ENCODE data around the gene SEC11C. TPM values are rescaled to one million over a fixed set of nuclear protein-coding genes. Genes with fewer than 3 reads are reported as not detected.

The SEC11C gene
- total and polyA plus RNA-seq, 2 of the 8 experiments (the other 6 are each of a cell fraction or from before 2014, with no cell fraction given): 27.1 to 59.3 TPM

DNA sequence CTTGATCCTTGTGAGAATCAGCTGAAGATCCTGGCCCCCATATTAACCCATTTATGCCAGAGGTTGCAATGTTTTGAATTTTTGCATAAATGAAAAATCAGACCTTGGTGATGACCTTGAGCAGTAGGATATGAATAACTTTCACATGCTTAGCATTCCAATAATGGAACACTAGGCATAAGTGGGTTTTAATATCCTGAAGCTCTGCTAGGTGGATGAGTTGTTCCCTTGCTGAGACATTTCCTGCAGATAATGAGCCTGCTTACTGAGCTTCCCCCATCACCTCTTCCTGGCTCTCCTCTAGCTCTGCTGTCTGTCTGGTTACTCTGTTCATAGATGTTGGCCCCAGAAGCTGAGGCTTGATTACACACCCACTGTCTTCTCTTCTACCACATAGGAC, 25.5 kb upstream of the SEC11C start (continued):
- TF ChIP-seq, protein P1, sequence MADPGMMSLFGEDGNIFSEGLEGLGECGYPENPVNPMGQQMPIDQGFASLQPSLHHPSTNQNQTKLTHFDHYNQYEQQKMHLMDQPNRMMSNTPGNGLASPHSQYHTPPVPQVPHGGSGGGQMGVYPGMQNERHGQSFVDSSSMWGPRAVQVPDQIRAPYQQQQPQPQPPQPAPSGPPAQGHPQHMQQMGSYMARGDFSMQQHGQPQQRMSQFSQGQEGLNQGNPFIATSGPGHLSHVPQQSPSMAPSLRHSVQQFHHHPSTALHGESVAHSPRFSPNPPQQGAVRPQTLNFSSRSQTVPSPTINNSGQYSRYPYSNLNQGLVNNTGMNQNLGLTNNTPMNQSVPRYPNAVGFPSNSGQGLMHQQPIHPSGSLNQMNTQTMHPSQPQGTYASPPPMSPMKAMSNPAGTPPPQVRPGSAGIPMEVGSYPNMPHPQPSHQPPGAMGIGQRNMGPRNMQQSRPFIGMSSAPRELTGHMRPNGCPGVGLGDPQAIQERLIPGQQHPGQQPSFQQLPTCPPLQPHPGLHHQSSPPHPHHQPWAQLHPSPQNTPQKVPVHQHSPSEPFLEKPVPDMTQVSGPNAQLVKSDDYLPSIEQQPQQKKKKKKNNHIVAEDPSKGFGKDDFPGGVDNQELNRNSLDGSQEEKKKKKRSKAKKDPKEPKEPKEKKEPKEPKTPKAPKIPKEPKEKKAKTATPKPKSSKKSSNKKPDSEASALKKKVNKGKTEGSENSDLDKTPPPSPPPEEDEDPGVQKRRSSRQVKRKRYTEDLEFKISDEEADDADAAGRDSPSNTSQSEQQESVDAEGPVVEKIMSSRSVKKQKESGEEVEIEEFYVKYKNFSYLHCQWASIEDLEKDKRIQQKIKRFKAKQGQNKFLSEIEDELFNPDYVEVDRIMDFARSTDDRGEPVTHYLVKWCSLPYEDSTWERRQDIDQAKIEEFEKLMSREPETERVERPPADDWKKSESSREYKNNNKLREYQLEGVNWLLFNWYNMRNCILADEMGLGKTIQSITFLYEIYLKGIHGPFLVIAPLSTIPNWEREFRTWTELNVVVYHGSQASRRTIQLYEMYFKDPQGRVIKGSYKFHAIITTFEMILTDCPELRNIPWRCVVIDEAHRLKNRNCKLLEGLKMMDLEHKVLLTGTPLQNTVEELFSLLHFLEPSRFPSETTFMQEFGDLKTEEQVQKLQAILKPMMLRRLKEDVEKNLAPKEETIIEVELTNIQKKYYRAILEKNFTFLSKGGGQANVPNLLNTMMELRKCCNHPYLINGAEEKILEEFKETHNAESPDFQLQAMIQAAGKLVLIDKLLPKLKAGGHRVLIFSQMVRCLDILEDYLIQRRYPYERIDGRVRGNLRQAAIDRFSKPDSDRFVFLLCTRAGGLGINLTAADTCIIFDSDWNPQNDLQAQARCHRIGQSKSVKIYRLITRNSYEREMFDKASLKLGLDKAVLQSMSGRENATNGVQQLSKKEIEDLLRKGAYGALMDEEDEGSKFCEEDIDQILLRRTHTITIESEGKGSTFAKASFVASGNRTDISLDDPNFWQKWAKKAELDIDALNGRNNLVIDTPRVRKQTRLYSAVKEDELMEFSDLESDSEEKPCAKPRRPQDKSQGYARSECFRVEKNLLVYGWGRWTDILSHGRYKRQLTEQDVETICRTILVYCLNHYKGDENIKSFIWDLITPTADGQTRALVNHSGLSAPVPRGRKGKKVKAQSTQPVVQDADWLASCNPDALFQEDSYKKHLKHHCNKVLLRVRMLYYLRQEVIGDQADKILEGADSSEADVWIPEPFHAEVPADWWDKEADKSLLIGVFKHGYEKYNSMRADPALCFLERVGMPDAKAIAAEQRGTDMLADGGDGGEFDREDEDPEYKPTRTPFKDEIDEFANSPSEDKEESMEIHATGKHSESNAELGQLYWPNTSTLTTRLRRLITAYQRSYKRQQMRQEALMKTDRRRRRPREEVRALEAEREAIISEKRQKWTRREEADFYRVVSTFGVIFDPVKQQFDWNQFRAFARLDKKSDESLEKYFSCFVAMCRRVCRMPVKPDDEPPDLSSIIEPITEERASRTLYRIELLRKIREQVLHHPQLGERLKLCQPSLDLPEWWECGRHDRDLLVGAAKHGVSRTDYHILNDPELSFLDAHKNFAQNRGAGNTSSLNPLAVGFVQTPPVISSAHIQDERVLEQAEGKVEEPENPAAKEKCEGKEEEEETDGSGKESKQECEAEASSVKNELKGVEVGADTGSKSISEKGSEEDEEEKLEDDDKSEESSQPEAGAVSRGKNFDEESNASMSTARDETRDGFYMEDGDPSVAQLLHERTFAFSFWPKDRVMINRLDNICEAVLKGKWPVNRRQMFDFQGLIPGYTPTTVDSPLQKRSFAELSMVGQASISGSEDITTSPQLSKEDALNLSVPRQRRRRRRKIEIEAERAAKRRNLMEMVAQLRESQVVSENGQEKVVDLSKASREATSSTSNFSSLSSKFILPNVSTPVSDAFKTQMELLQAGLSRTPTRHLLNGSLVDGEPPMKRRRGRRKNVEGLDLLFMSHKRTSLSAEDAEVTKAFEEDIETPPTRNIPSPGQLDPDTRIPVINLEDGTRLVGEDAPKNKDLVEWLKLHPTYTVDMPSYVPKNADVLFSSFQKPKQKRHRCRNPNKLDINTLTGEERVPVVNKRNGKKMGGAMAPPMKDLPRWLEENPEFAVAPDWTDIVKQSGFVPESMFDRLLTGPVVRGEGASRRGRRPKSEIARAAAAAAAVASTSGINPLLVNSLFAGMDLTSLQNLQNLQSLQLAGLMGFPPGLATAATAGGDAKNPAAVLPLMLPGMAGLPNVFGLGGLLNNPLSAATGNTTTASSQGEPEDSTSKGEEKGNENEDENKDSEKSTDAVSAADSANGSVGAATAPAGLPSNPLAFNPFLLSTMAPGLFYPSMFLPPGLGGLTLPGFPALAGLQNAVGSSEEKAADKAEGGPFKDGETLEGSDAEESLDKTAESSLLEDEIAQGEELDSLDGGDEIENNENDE (IDR thresholded peaks at IDR 0.05; ENCODE audit: insufficient replicate concordance, low read length): no peak
- no peak for TF ChIP-seq SP4 (IDR thresholded peaks at IDR 0.05; ENCODE audit: low read length)
- TF ChIP-seq NRF1 (IDR thresholded peaks at IDR 0.05; ENCODE audit: low read depth, low read length): no peak
- TF ChIP-seq CTBP2 (IDR thresholded peaks at IDR 0.05; ENCODE audit: borderline replicate concordance, insufficient read depth, insufficient read length, low read length): no peak
